Measurements from ENCODE around the gene CSN3.
"Not testable (repeated sequence)": the region's sequence is repeated elsewhere in the genome, so short reads cannot be mapped to it uniquely, and the experiment has no call there.

Gene CSN3, protein sequence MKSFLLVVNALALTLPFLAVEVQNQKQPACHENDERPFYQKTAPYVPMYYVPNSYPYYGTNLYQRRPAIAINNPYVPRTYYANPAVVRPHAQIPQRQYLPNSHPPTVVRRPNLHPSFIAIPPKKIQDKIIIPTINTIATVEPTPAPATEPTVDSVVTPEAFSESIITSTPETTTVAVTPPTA

DNA sequence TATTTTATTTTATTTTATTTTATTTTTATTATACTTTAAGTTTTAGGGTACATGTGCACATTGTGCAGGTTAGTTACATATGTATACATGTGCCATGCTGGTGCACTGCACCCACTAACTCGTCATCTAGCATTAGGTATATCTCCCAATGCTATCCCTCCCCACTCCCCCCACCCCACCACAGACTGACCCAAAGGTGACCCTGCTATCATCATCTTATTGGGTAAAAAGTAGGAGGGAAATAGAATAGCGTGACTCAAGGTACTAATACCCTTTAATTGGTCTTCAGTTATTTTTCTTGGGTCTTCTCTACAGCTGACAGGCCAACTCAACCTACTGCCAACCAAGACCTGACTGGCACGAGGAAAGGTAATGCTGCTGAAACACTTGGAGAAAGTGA lies at the start of gene CSN3:
TSS of gene CSN3 (plus strand) at position 301 of the 400 bp plus-strand sequence. CDS start 2,223 bp downstream, outside the sequence.
- not testable (repeated sequence) for DNase-seq

DNA sequence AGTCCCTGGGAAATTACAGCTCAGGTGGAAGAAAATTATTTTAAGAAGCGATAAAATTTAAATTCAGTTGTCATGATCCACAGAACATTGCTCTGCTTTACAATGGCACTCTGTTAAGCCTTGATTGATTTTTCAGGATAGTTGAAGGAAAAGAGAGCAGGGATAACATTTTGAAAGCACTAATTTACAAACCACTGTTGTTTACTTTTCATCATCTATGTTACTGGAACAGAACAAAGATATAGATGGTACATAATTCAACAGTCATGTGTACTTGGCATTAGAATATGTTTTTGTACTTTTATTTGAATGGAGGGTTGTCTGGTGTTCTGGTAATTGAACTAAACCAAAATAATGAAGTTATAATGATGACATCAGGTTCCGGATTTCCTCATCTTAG lies 49.5 kb upstream of the CSN3 start:
- DNase-seq = no peak

- DNase-seq = no peak
Measured at GRCh38 chr4:70195425-70195824, 47.0 kb upstream of the CSN3 start, which contains the start of gene ODAM. ODAM (plus strand) TSS chr4:70195725; CDS start chr4:70196544, 819 bp downstream.

GRCh38 chr4:70196857-70197256 lies 45.5 kb upstream of the CSN3 start:
- DNase-seq = no peak

GRCh38 chr4:70197842-70198241 lies 44.6 kb upstream of the CSN3 start:
- no peak for DNase-seq

- DNase-seq = no peak
Measured at GRCh38 chr4:70203601-70204000, 38.8 kb upstream of the CSN3 start.

- not testable (repeated sequence) for DNase-seq
Measured at GRCh38 chr4:70212752-70213151, 29.6 kb upstream of the CSN3 start.

GRCh38 chr4:70216109-70216508 lies 26.3 kb upstream of the CSN3 start:
- DNase-seq = not testable (repeated sequence)

DNA sequence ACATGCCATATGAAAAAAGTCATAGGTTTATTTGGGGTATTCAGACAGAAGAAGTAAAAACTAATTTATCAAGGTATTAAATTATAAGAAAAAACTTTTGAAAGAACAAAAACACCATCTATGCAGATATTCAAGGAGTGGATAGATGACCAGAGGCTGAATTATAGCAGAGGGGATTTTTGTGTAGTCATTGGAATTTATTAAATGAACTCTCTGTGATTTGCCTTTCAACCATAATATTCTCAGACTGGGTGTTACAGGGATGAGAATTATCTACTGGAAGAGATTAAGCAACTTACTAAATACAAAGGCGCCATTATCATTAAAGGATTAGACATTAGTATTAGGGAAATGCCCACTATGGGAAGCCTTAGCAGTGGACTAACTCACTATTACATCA lies 25.8 kb upstream of the CSN3 start:
- DNase-seq = not testable (repeated sequence)

- not testable (repeated sequence) for DNase-seq
Measured at GRCh38 chr4:70221389-70221788, 21.0 kb upstream of the CSN3 start.

DNA sequence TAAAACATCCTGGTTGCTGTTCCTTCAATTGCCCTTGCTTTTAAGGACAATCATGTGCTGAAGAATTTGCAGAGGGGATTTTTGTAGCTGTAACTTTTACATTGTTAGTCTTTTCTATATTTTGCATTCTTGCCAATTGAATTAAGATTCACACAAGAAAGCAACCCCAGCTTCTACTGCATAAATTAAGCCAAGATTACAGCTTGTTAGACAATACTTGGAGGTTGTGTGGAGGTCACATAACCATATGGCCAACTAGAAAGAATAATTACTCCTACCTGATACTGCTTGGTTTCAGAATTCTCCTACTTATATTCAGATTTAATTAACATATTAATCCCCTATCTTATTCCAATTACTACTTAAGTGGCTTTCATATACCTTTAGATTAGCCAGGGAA lies 20.6 kb upstream of the CSN3 start:
- DNase-seq = not testable (repeated sequence)

- DNase-seq = no peak
Measured at GRCh38 chr4:70225824-70226223, 16.6 kb upstream of the CSN3 start, which contains the start of gene FDCSP. FDCSP (plus strand) TSS chr4:70226124; CDS start chr4:70231195, 5,071 bp downstream.

DNA sequence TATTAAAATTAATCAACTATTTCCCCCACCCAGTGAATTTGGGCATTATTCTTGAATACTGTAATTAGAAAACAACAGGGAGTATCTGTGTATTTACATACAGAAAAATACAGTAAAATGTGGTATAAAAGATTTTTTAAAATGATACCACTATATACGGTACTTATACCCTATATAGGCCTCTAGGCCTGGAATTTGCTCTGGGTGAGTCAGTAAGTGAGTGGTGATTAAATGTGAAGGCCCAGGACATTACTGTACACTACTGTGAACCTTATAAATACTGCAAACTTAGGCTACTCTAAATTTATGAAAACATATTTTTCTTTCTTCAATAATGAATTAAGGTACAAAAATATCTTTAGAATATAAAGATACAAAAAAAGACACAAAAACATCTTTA lies 6.3 kb upstream of the CSN3 start:
- DNase-seq = no peak

GRCh38 chr4:70239131-70239883 lies 3.1 kb upstream of the CSN3 start:
- no peak for DNase-seq

DNA sequence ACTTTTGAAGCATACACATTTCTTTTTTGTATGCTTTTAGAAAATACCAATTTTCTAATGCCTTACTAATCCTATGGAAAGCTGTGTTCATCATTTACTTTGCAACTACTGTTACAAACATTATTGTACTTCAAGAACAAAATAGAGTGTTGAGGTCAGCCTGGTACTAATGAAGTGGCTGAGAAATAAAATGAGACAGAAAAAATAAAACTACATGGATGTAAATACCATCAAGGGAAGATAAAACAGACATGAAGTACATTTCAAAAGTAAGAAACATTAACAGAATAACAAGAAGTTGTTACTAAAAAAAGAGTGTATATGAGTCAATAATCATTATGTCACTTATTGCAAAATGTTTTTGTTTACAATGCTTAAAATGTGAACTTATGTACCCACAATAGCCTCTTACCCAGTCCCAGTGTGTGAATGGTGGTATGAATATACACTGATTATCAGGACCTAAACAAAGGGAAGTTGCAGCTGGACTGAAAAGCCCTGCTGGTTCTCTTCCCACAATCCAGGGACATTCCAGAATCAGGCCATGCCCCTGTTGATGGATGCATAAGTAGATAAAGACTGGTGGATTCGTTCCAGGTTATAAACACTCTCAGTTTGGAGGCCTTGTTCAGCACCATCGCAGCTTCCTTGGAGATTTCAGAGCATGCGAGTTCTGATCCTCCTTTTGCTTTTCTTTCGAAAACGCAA lies 2.4 kb upstream of the CSN3 start:
- DNase-seq = no peak

- no peak for DNase-seq
Measured at GRCh38 chr4:70243091-70243490, 694 bp downstream of the CSN3 start.

GRCh38 chr4:70251250-70251944 lies 9.0 kb downstream of the CSN3 start:
- no peak for DNase-seq

DNA sequence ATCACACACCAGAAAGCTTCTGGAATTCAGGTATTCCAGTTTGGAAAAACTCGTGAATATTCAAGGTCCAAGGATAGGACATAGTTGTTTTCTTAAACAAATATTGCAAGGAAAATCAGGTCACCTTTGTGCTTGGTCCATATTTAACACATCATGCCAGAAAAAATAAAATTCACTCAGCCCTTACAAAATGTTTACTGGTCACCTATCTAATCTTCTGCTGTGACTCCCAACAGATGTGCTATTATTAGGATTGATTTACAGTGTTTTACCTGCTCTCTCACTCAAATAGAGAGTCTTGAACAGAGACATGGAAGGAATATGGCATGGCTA lies 9.5 kb downstream of the CSN3 start:
- DNase-seq = no peak

GRCh38 chr4:70269674-70270073 lies 27.3 kb downstream of the CSN3 start:
- DNase-seq = no peak

DNA sequence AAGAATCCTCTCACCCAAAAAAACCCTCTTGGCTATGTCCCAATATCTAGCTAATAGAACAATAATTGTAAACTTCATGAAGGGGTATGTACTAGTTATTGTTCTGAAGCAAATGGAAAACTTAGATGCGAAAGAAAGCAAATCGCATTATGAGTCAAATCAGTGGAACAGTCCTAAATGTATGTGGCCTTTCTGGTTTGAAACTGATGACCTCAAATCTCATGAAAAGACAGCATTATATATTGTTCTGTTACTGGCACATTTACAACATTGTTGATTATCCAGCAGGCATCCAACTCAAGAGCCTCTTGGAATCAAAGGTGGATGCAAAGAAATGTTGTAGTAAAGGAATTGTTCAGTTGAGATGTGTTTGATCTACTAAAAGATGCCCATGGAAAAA lies 34.7 kb downstream of the CSN3 start:
- no peak for DNase-seq

DNA sequence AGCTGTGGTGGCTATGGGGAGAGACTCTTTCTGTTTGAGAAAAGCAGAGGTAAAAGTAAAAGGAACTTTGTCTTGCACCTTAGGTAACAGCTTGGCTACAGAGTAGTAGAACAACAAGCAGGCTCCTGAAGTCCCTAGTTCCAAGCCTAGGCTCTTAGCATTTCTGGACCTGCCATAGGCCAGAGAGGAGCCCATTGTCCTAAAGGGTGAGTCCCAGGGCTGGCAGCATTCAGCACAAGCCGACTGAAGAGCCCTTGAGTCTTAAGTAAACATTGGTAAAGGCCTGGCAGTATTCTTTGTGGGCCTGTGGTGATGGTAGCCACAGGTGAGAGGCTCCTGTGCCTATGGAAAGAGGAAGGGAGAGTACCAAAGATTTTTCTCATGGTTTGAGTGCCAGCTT lies 38.2 kb downstream of the CSN3 start:
- DNase-seq = no peak

DNA sequence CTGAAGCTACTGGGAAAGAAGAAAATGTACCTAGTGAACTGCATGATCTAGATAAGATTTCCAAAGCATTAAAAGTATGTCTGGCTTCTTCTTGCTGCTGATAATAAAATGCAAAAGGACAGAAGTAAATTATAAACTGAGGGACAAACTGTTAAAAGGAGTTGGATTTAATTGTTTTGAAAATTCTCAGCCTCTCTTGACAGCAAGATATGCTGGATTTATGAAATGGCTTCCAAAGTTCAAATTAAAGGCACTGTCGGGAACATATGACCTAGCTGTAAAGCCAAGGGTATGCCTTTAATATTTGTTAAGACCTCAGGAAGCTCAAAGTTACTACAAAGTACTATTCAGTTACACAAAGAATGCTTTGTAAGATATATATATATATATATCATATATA lies 46.3 kb downstream of the CSN3 start:
- no peak for DNase-seq

DNA sequence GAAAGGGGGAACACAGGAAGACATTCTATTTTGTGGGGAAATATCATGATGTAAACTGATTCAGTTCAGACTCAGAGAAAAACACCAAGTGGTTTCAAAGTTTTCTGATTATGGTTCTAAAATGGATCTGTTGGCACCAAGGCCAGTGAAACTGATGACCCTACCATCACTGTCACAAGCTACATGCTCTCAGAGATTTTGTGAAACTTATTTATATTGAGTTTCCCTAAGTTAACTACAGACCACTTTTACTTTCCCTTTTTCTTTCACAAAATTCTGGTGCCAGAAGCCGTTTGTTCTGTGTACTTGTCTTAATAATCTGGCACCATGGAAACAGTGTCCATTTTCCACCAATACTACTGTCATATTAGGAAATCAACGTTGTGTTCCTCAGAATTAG lies 48.9 kb downstream of the CSN3 start:
- DNase-seq = no peak
